Gastrocnemius medialis (tissue), 4 donors: ENCODE measurements around the gene TIMP4. TPM values are rescaled to one million over a fixed set of nuclear protein-coding genes. Genes with fewer than 3 reads are reported as not detected.

Experiments used
- ATAC-seq, 2 donors: fragments of 150-250 bp; one replicate each; pipeline ENCODE4 v1.9.1; 2016
- DNase-seq, 2 donors: peaks; one replicate each; pipeline ENCODE4 v3.0.0-alpha.2; 2019
- H3K27ac ChIP-seq, 4 donors: fragments of 200-600 bp; sonication (generic); 1 replicate in 1 of 4; 2 replicates in 3 of 4; pipeline ENCODE4 v1.5.1; 2016 to 2018; ENCODE audit warnings: mild to moderate bottlenecking in 2 of 4, moderate library complexity in 1 of 4
- H3K27me3 ChIP-seq, 3 donors: fragments of 200-600 bp; sonication (generic) in 2 of 3; 1 replicate in 1 of 3; 2 replicates in 2 of 3; pipeline versions ENCODE4 v1.5.1 to v1.6.0; 2016 to 2019; ENCODE audit warnings: mild to moderate bottlenecking in 1 of 3, moderate library complexity in 1 of 3
- H3K36me3 ChIP-seq, 2 donors: fragments of 200-600 bp; sonication (generic) in 1 of 2; one replicate each; pipeline ENCODE4 v1.5.1; 2017 to 2018
- H3K4me1 ChIP-seq, 2 donors: fragments of 200-600 bp; sonication (generic) in 1 of 2; one replicate each; pipeline ENCODE4 v1.5.1; 2016 to 2017; ENCODE audit warnings: mild to moderate bottlenecking in 2 of 2
- H3K4me3 ChIP-seq, 4 donors: fragments of 200-600 bp; sonication (generic) in 3 of 4; 1 replicate in 1 of 4; 2 replicates in 3 of 4; pipeline ENCODE4 v1.5.1; 2016 to 2019; ENCODE audit warnings: mild to moderate bottlenecking in 2 of 4
- H3K9me3 ChIP-seq, 3 donors: fragments of 200-600 bp; sonication (generic) in 2 of 3; 1 replicate in 1 of 3; 2 replicates in 2 of 3; pipeline ENCODE4 v1.5.1; 2016 to 2019
- CTCF ChIP-seq, 5 experiments: fragments of 450-650 bp in 3 of 5; fragments of 200-600 bp in 2 of 5; sonication (generic) in 2 of 5; IDR thresholded peaks in 4 of 5; conservative IDR thresholded peaks in 1 of 5; 1 replicate in 4 of 5; 2 replicates in 1 of 5; pipeline ENCODE4 v1.5.1; 2016 to 2019; ENCODE audit warnings: antibody characterized with exemption in 5 of 5, mild to moderate bottlenecking in 3 of 5, moderate library complexity in 3 of 5
- POLR2A ChIP-seq, 2 donors: fragments of 450-650 bp; IDR thresholded peaks; one replicate each; pipeline ENCODE4 v1.6.1; 2017; ENCODE audit warnings: antibody characterized with exemption in 2 of 2, mild to moderate bottlenecking in 2 of 2, moderate library complexity in 2 of 2
- in situ Hi-C, 4 donors: fragments of 200-750 bp; cut with MboI; loops; one replicate each; pipeline versions ENCODE4 v1.15.0 to v1.8.0; 2017; ENCODE audit warnings: low sequenced_read_pairs in 4 of 4
- intact Hi-C: fragments of 100-400 bp; cut with DNase I; formaldehyde crosslinking; loops from one replicate; pipeline ENCODE4 v1.15.1; 2023; ENCODE audit warnings: low total_unique reads
- total RNA-seq, 4 donors: library from RNA; depleted of rRNA; stranded (reverse); fragments of >200 nt; gene quantifications; one replicate each; pipeline versions ENCODE4 v1.1.0 to v1.2.3, GENCODE V29; 2016

The TIMP4 gene
- total RNA-seq, 4 donors from 2014 or later = 15.9 to 29.7 (median 22.5) TPM

DNA sequence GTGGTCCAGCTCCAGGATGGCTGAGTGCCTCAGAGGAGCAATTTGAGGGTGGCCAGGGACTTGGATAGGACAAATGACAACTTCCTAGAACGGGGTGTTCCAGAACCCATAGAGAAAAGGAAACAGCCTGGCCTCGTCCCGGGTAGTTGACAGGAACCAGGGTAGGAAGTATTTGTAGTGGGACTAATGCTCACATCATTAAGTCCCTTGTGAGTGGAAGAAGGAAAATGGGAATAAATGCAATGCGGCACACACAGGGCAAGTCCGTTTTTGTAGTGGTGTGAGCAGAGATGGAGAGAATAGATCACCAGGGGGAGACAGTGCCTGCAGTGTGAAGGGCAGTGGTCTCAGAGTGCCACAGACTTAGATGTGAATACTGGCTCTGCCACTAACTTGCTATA is 19.6 kb downstream of the TIMP4 start:
- in situ Hi-C loops = loop anchor here (5.0 to 25.0 kb wide), 4 partner anchors 38 to 573 kb away; no protein-coding TSS in a partner anchor
- H3K27ac ChIP-seq = peak overlapping the region; percentile 74 to 92 (median 90)
- peak; percentile 31 to 64 for ATAC-seq

GRCh38 chr3:12138044-12138443 is 20.7 kb downstream of the TIMP4 start:
- in situ Hi-C loops = loop anchor here (5.0 to 25.0 kb wide), 4 partner anchors 39 to 574 kb away; no protein-coding TSS in a partner anchor
- intact Hi-C loops = no loop called here
- peak overlapping the region in 1 of 4 donors; percentile 8 for H3K4me3 ChIP-seq
- H3K4me1 ChIP-seq = peaks cover 19 to 25% of the 10 kb centered on the region in 2 donors
- H3K9me3 ChIP-seq = no peaks in the 10 kb centered on the region
- TF ChIP-seq CTCF (IDR thresholded peaks at IDR 0.05 in 4 of 5, conservative IDR thresholded peaks at IDR 0.05 in 1 of 5) (peak in 4 of 5 experiments; percentile 12 to 40 (median 22)), POLR2A (IDR thresholded peaks at IDR 0.05) (no peak)
- ATAC-seq = peak in 1 of 2 donors; percentile 43
- no peaks in the 10 kb centered on the region for H3K36me3 ChIP-seq
- H3K27ac ChIP-seq = peak overlapping the region; percentile 8 to 92 (median 83)
- H3K27me3 ChIP-seq = no peaks in the 10 kb centered on the region
- no peak for DNase-seq

More for the DNA sequence above, 19.6 kb downstream of the TIMP4 start:
- Histone ChIP-seq H3K9me3 (no peaks in the 10 kb centered on the region), H3K27me3 (no peaks in the 10 kb centered on the region), H3K4me3 (no peak overlapping the region), H3K4me1 (peaks cover 29 to 35% of the 10 kb centered on the region in 2 donors), H3K36me3 (no peaks in the 10 kb centered on the region)
- peak in 1 of 2 donors; percentile 16 for TF ChIP-seq POLR2A (IDR thresholded peaks at IDR 0.05)
- peak; percentile 49 to 60 (median 57) for TF ChIP-seq CTCF (IDR thresholded peaks at IDR 0.05 in 4 of 5, conservative IDR thresholded peaks at IDR 0.05 in 1 of 5)
- intact Hi-C loops = no loop called here
- DNase-seq = peak; percentile 13 to 43

- TF ChIP-seq POLR2A (IDR thresholded peaks at IDR 0.05) = no peak
- TF ChIP-seq CTCF (IDR thresholded peaks at IDR 0.05 in 4 of 5, conservative IDR thresholded peaks at IDR 0.05 in 1 of 5) = no peak
- no peak overlapping the region for H3K4me3 ChIP-seq
- H3K4me1 ChIP-seq = peaks cover 12 to 19% of the 10 kb centered on the region in 2 donors
- no peaks in the 10 kb centered on the region for H3K9me3 ChIP-seq
- ATAC-seq = no peak
- peak overlapping the region in 3 of 4 donors; percentile 50 to 92 (median 74) for H3K27ac ChIP-seq
- DNase-seq = no peak
- in situ Hi-C loops = loop anchor here (5.0 to 25.0 kb wide), 4 partner anchors 41 to 576 kb away; no protein-coding TSS in a partner anchor
- no peaks in the 10 kb centered on the region for H3K36me3 ChIP-seq
- intact Hi-C loops = no loop called here
- H3K27me3 ChIP-seq = no peaks in the 10 kb centered on the region
Observed at GRCh38 chr3:12136371-12136770, 22.3 kb downstream of the TIMP4 start.

DNA sequence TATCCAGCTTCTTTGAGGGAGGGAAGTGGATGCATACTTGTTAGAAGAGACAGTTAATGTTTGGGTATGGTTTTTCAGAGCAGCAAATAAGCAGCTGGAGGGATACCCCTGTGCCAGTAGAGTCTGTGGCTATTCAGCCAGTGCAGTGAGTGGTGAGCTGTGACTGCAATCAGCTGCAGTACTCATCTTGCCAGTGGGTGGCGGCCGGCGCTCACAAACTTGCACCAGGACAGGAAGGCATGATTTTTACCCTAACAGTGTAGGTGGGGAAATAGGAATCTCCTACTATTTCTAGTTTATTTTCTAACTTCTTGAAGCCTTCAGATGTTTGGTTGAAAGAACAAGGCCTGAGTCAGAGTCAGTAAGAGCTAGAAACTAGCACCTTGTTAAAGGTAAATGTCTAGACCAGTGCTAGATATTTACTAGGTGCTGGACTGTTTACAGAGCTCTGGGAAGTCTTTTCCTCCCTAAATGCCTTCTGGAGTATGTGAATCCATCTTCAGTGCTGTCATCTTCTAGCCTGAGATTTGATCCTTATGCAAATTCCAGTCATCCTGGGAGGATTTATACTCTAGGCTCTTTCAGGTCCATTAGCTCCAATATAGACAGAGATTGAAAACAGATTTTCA is 23.6 kb downstream of the TIMP4 start:
- intact Hi-C loops (loop anchor here (1.0 kb wide), 3 partner anchors 41 to 585 kb away; no protein-coding TSS in a partner anchor), in situ Hi-C loops (loop anchor here (5.0 to 25.0 kb wide), 4 partner anchors 42 to 577 kb away; no protein-coding TSS in a partner anchor)
- Histone ChIP-seq H3K36me3 (no peaks in the 10 kb centered on the region), H3K4me1 (peaks cover 12 to 19% of the 10 kb centered on the region in 2 donors), H3K9me3 (no peaks in the 10 kb centered on the region), H3K27me3 (no peaks in the 10 kb centered on the region), H3K4me3 (no peak overlapping the region), H3K27ac (peak overlapping the region in 3 of 4 donors; percentile 5 to 92 (median 11))
- TF ChIP-seq CTCF (IDR thresholded peaks at IDR 0.05 in 4 of 5, conservative IDR thresholded peaks at IDR 0.05 in 1 of 5) = peak; percentile 84 to 92 (median 88)
- no peak for TF ChIP-seq POLR2A (IDR thresholded peaks at IDR 0.05)
- DNase-seq = peak; percentile 49 to 62
- ATAC-seq = peak; percentile 68 to 72
